ENCODE results near the gene KLHL6. TPM values are rescaled to one million over a fixed set of nuclear protein-coding genes. Genes with fewer than 3 reads are reported as not detected.

Gene KLHL6
- total RNA-seq, 1 experiment from 2014 or later, result not detected

GRCh38 chr3:183546625-183547024, 8.9 kb downstream of the KLHL6 start:
- Histone ChIP-seq H4K91ac (ENCODE audit: insufficient read length, low read depth, low read length) (no peak overlapping the region), H3K14ac (ENCODE audit: insufficient read depth, low read length) (no peak overlapping the region), H3K4me2 (ENCODE audit: insufficient read depth, insufficient read length, low read length) (no peak overlapping the region), H3K9me3 (ENCODE audit: control insufficient read depth, low read depth, low read length) (no peaks in the 10 kb centered on the region), H3K79me1 (ENCODE audit: insufficient read depth, low read depth, low read length, poor library complexity, severe bottlenecking) (no peaks in the 10 kb centered on the region), H3T11ph (ENCODE audit: low read length) (no peak overlapping the region), H4K8ac (replicated peaks; ENCODE audit: insufficient read length, low read depth, low read length) (no peak overlapping the region), H2BK120ac (ENCODE audit: low read depth, low read length, poor library complexity, severe bottlenecking) (no peak overlapping the region), H2BK5ac (ENCODE audit: insufficient read length, low read length) (no peak overlapping the region), H2AK5ac (ENCODE audit: insufficient read length, low read length) (no peak overlapping the region), H3K27me3 (ENCODE audit: insufficient read depth, low read length) (no peaks in the 10 kb centered on the region), H3K4ac (ENCODE audit: low read depth, low read length) (no peak overlapping the region), H4K5ac (ENCODE audit: insufficient read length, low read depth, low read length) (no peak overlapping the region), H3K18ac (ENCODE audit: insufficient read length, low read depth, low read length) (no peak overlapping the region), H2BK15ac (ENCODE audit: low read depth, low read length) (no peak overlapping the region), H2AFZ (ENCODE audit: low read length) (no peak overlapping the region), H3K4me1 (ENCODE audit: insufficient read depth, low read length) (peaks cover 11% of the 10 kb centered on the region; the same call in 1 of the 2 replicates), H3K79me2 (ENCODE audit: insufficient read depth, low read length) (no peaks in the 10 kb centered on the region), H3K27ac (ENCODE audit: insufficient read length, low read depth, low read length) (no peak overlapping the region), H2BK20ac (ENCODE audit: low read depth, low read length, poor library complexity, severe bottlenecking) (no peak overlapping the region), H3K23ac (ENCODE audit: insufficient read length, low read depth, low read length) (no peak overlapping the region), H4K20me1 (ENCODE audit: control insufficient read depth, insufficient read depth, insufficient read length) (no peaks in the 10 kb centered on the region), H3K56ac (ENCODE audit: insufficient read length, low read depth, low read length) (no peak overlapping the region), H3K23me2 (ENCODE audit: insufficient read length, low read depth, low read length, poor library complexity, severe bottlenecking) (no peaks in the 10 kb centered on the region), H2BK12ac (ENCODE audit: insufficient read length, low read depth, low read length) (no peak overlapping the region), H3K9ac (ENCODE audit: extremely low read depth, insufficient read length, low read length) (no peak overlapping the region)
- WGBS (ENCODE audit: extremely low coverage, insufficient read length, low lambda C conversion rate), result no CpG with 5 or more reads among the region's 19 CpGs
- H3K27ac Mint-ChIP-seq, result no peak overlapping the region
- no peaks in the 10 kb centered on the region for H3K9me3 Mint-ChIP-seq
- TF ChIP-seq CTCF (conservative IDR thresholded peaks at IDR 0.05), result no peak
- H3K4me3 Mint-ChIP-seq, result no peak overlapping the region
- no peaks in the 10 kb centered on the region; the same call in none of the 2 replicates for H3K27me3 Mint-ChIP-seq (ENCODE audit: low read depth)
- no peak for DNase-seq
- H3K36me3 Mint-ChIP-seq (ENCODE audit: insufficient read depth in 1 of 3, low read depth in 3 of 3), result no peaks in the 10 kb centered on the region
- peaks cover 26 to 31% of the 10 kb centered on the region in 2 experiments for H3K4me1 Mint-ChIP-seq

Measured in H9 (cell line).